GM19438 (cell line): ENCODE measurements around the gene FASTK.

Source experiments
- ATAC-seq: cut with Tn5 transposase; IDR thresholded peaks from one replicate; pipeline ENCODE4 v1.9.1; 2021; ENCODE audit warnings: low read depth; ENCODE audit not compliant: unreplicated experiment

FASTK gene

GRCh38 chr7:151083071-151083823 is 2.6 kb upstream of the FASTK start, which contains the start of gene TMUB1:
Gene TMUB1, minus strand, starts transcription at chr7:151083493. Its CDS starts 930 bp downstream, at chr7:151082563.
- peak; percentile 48 for ATAC-seq

- no peak for ATAC-seq
Measured at GRCh38 chr7:151082141-151083070, 1.8 kb upstream of the FASTK start.

GRCh38 chr7:151081170-151082101 is 827 bp upstream of the FASTK start:
- ATAC-seq: peak; percentile 2

- ATAC-seq: no peak
Measured at GRCh38 chr7:151080067-151080521, 515 bp downstream of the FASTK start.

- no peak for ATAC-seq
Measured at GRCh38 chr7:151079199-151079910, 1.3 kb downstream of the FASTK start.

- no peak for ATAC-seq
Measured at GRCh38 chr7:151078233-151079040, 2.2 kb downstream of the FASTK start.

- no peak for ATAC-seq
Measured at GRCh38 chr7:151077705-151078232, 2.8 kb downstream of the FASTK start.

- ATAC-seq: no peak
Measured at GRCh38 chr7:151076863-151077704, 3.5 kb downstream of the FASTK start.

GRCh38 chr7:151075978-151076426 is 4.6 kb downstream of the FASTK start:
- ATAC-seq: no peak

- ATAC-seq: no peak
Measured at GRCh38 chr7:151075662-151075971, 5.0 kb downstream of the FASTK start.

GRCh38 chr7:151074817-151075661 is 5.6 kb downstream of the FASTK start:
- ATAC-seq: no peak

- ATAC-seq: no peak
Measured at GRCh38 chr7:151073990-151074389, 6.6 kb downstream of the FASTK start.

- no peak for ATAC-seq
Measured at GRCh38 chr7:151071032-151071866, 9.4 kb downstream of the FASTK start.

- ATAC-seq: no peak
Measured at GRCh38 chr7:151070574-151070960, 10.0 kb downstream of the FASTK start.

GRCh38 chr7:151069841-151070573 is 10.6 kb downstream of the FASTK start:
- no peak for ATAC-seq
